K562 (cell line): ENCODE measurements around the gene HIRIP3. TPM values are rescaled to one million over a fixed set of nuclear protein-coding genes. Genes with fewer than 3 reads are reported as not detected.

Experiments
- ATAC-seq: fragments of 200-7000 bp; cut with Tn5 transposase; 3 replicates; pipeline ENCODE4 v1.9.1; 2020; ENCODE audit warnings: moderate library complexity
- BruUV-seq: library from RNA; stranded (reverse); fragments of 400-500 nt; replicated peaks from 2 replicates; lab custom pipeline; 2021; lab: Mats Ljungman, UMichigan
- CTCF ChIA-PET: fragments of 300-600 bp; formaldehyde crosslinking; extraction: SDS; loops from one replicate; lab custom pipeline; 2021; ENCODE audit warnings: low intra/inter-chr PET ratio; lab: Yijun Ruan, JAX
- POLR2A ChIA-PET: fragments of 300-600, 350-650 bp; sonication (Branson Sonifier 250); formaldehyde crosslinking; extraction: SDS; loops from one replicate; lab custom pipeline; 2021; ENCODE audit warnings: antibody characterized with exemption, inconsistent platforms; lab: Yijun Ruan, JAX
- DNase-seq, 4 experiments: peaks; one replicate each; pipeline versions ENCODE4 v3.0.0 to v3.0.0-alpha.2; 2011 to 2018; ENCODE audit warnings: low spot score in 3 of 4, mixed read lengths in 3 of 4; ENCODE audit errors: extremely low read depth in 1 of 4
- FAIRE-seq: peaks from 2 replicates; lab custom pipeline; 2011; peaks lifted over from hg19 to GRCh38; lab: Jason Lieb, UNC
- H2AFZ ChIP-seq: 2 replicates; pipeline ENCODE4 v1.6.0; 2011; ENCODE audit warnings: low read depth, low read length, control low read depth, inconsistent platforms
- H3K27ac ChIP-seq: fragments of 200-600 bp; 3 replicates; pipeline ENCODE4 v1.8.0; 2011; ENCODE audit warnings: low read depth, mild to moderate bottlenecking, control low read depth, inconsistent platforms, low read length, moderate library complexity, mixed read lengths; ENCODE audit errors: extremely low read depth
- H3K27me3 ChIP-seq, 2 experiments: fragments of 300-600 bp in 1 of 2; 2 replicates in 1 of 2; 3 replicates in 1 of 2; pipeline versions ENCODE4 v1.6.0 to v1.8.0; 2011; ENCODE audit warnings: inconsistent platforms in 2 of 2, low read length in 2 of 2, mild to moderate bottlenecking in 1 of 2, mixed read lengths in 1 of 2, moderate library complexity in 1 of 2; ENCODE audit not compliant: control insufficient read depth in 2 of 2, insufficient read depth in 2 of 2
- H3K36me3 ChIP-seq: fragments of 300-600 bp; 3 replicates; pipeline ENCODE4 v1.8.0; 2011; ENCODE audit warnings: mild to moderate bottlenecking, low read length, inconsistent platforms; ENCODE audit not compliant: control insufficient read depth, insufficient read depth
- H3K4me1 ChIP-seq, 2 experiments: fragments of 200-600 bp in 1 of 2; replicated peaks in 1 of 2; 2 replicates in 1 of 2; 3 replicates in 1 of 2; pipeline versions ENCODE4 v1.5.1 to v1.8.0; 2011; ENCODE audit warnings: inconsistent platforms in 2 of 2, low read length in 2 of 2, mild to moderate bottlenecking in 1 of 2, mixed read lengths in 1 of 2, moderate library complexity in 1 of 2; ENCODE audit not compliant: control insufficient read depth in 2 of 2, insufficient read depth in 2 of 2
- H3K4me2 ChIP-seq: 2 replicates; pipeline ENCODE4 v1.6.1; 2011; ENCODE audit warnings: low read length, control low read depth, inconsistent platforms, mixed read lengths; ENCODE audit not compliant: insufficient read depth
- H3K4me3 ChIP-seq: fragments of 200-600 bp; sonication (generic), shearing (Covaris generic); 2 replicates; pipeline ENCODE4 v1.5.1; 2016; ENCODE audit warnings: control low read depth, inconsistent platforms
- H3K79me2 ChIP-seq: fragments of 200-600 bp; 3 replicates; pipeline ENCODE4 v1.8.0; 2011; ENCODE audit warnings: low read length, inconsistent platforms; ENCODE audit not compliant: control insufficient read depth, insufficient read depth
- H3K9ac ChIP-seq, 2 experiments: 2 replicates each; pipeline versions ENCODE4 v1.6.0 to v1.6.1; 2011; ENCODE audit warnings: low read depth in 2 of 2, low read length in 2 of 2, control low read depth in 1 of 2, inconsistent platforms in 1 of 2, mild to moderate bottlenecking in 1 of 2, mixed read lengths in 1 of 2; ENCODE audit not compliant: insufficient read depth in 1 of 2
- H3K9me1 ChIP-seq: one replicate; pipeline ENCODE4 v1.6.0; 2011; ENCODE audit warnings: inconsistent platforms, mild to moderate bottlenecking, low read length, moderate library complexity; ENCODE audit not compliant: control insufficient read depth, insufficient read depth
- H3K9me3 ChIP-seq: replicated peaks from 2 replicates; pipeline ENCODE4 v1.5.1; 2011; ENCODE audit warnings: low read depth, low read length, inconsistent platforms; ENCODE audit not compliant: control insufficient read depth, insufficient read depth
- H4K20me1 ChIP-seq: replicated peaks from 2 replicates; pipeline ENCODE4 v1.6.1; 2011; ENCODE audit warnings: low read length, inconsistent platforms, mixed read lengths; ENCODE audit not compliant: control insufficient read depth, insufficient read depth
- ETV6 ChIP-seq, 3 experiments: fragments of 150-350 bp in 1 of 3; sonication (generic) in 1 of 3; formaldehyde crosslinking in 1 of 3; IDR thresholded peaks; 2 replicates each; pipeline versions ENCODE4 v1.6.1 to v1.8.0; 2014 to 2022; ENCODE audit warnings: borderline replicate concordance in 2 of 3, low read depth in 2 of 3, antibody characterized with exemption in 1 of 3, low read length in 1 of 3, mild to moderate bottlenecking in 1 of 3, missing genetic modification reagents in 1 of 3
- HMG20B ChIP-seq: fragments of 250-450 bp; sonication (Bioruptor Pico); IDR thresholded peaks from 2 replicates; pipeline ENCODE4 v1.5.0; 2021; ENCODE audit warnings: mild to moderate bottlenecking
- MBD2 ChIP-seq: sonication (generic); IDR thresholded peaks from 2 replicates; pipeline ENCODE4 v1.6.1; 2016; ENCODE audit warnings: low read depth, borderline replicate concordance
- POLR2G ChIP-seq: fragments of 200-400 bp; formaldehyde crosslinking; IDR thresholded peaks from 2 replicates; pipeline ENCODE4 v1.6.1; 2017; ENCODE audit warnings: low read depth, mild to moderate bottlenecking, antibody characterized with exemption, low read length, moderate library complexity
- POU5F1 ChIP-seq: fragments of 150-350 bp; IDR thresholded peaks from 2 replicates; pipeline ENCODE4 v1.6.1; 2014; ENCODE audit warnings: borderline replicate concordance, low read length, low read depth, mild to moderate bottlenecking; ENCODE audit not compliant: partially characterized antibody
- WGBS: fragments of 100-300 bp; shearing (Covaris generic); methylation state at CpG from one replicate; pipeline ENCODE4 v1.1.6; 2016; ENCODE audit warnings: low coverage, mixed read lengths; ENCODE audit not compliant: insufficient coverage; ENCODE audit errors: missing lambda C conversion rate; 5-methylcytosine and 5-hydroxymethylcytosine counted together
- in situ Hi-C: fragments of 300-500 bp; cut with MboI; formaldehyde crosslinking; loops from 4 replicates; pipeline ENCODE4 v1.15.0; 2018; ENCODE audit warnings: inconsistent platforms, mixed read lengths
- intact Hi-C: fragments of 100-400 bp; cut with micrococcal nuclease; formaldehyde crosslinking; loops from 2 replicates; pipeline ENCODE4 v1.14.2; 2022
- polyA plus RNA-seq, 8 experiments: library from polyadenylated mRNA; depleted of rRNA in 4 of 8; stranded (reverse) in 5 of 8; unstranded in 3 of 8; fragments of >200 nt; fragmentation: Nextera tagmentation in 2 of 8; fragmentation: Illumina TruSeq in 1 of 8; extraction: Ambion mirVana in 2 of 8; extraction: Trizol in 1 of 8; gene quantifications; 2 replicates each; pipeline versions ENCODE4 v1.2.1 to v1.2.3, GENCODE V29; 2011 to 2014; ENCODE audit warnings: inconsistent platforms in 1 of 8, missing spikeins in 1 of 8
- total RNA-seq, 7 experiments: library from RNA; depleted of rRNA in 6 of 7; stranded (reverse); fragments of >200 nt in 6 of 7; fragmentation: Illumina TruSeq in 2 of 7; extraction: Trizol in 2 of 7; gene quantifications; 2 replicates each; pipeline versions ENCODE4 v1.2.1 to v1.2.3, GENCODE V29; 2011 to 2021; ENCODE audit warnings: low replicate concordance in 1 of 7

The HIRIP3 gene
- total and polyA plus RNA-seq, 9 of the 15 experiments (the other 6 are each of a cell fraction or from before 2014, with no cell fraction given) = 3.3 to 38.2 (median 18.2) TPM

DNA sequence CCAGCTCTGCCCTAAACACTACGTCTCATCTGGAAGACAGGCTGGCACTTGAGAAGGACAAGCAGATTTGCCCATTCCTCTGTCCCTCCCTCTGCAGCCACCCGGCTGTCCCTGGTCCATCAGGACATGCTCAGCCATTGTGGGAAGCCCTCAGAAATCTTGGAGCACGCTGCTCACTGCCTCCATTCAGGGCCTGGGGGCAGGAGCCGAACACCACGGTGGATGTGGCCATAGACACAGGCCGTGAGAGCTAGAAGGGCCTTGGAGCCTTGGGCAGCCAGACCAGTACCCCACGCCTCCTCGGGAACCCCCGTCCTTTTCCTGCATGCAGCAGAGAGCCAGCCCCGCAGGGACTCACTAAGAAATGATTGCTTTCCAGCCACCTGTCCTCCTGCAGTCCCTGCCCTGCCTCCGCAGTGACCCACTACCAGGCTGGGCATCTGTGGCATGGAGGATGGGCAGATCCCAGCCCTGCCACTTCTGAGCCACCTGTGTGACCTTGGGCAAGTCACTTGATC lies 12.0 kb upstream of the HIRIP3 start:
- Histone ChIP-seq H3K4me3 (no peak overlapping the region), H3K27ac (no peak overlapping the region), H3K79me2 (no peaks in the 10 kb centered on the region), H3K9me1 (no peaks in the 10 kb centered on the region), H3K27me3 (peaks cover 0 to 9% of the 10 kb centered on the region in 2 experiments; a peak in 3 of 5 replicates), H3K4me2 (no peak overlapping the region), H2AFZ (no peak overlapping the region), H4K20me1 (peaks cover 5% of the 10 kb centered on the region; the same call in 1 of the 2 replicates), H3K9me3 (no peaks in the 10 kb centered on the region), H3K36me3 (peaks cover 9% of the 10 kb centered on the region; the same call in 1 of the 3 replicates), H3K9ac (no peak overlapping the region), H3K4me1 (peaks cover 0 to 77% of the 10 kb centered on the region in 2 experiments; a peak in 2 of 5 replicates)
- WGBS = 38% methylated on average over 11 of the region's 11 CpGs
- no TSS peak for BruUV-seq
- ChIA-PET POLR2A (interaction anchor here (0.6 to 0.9 kb wide), 3 partner anchors 64 to 305 kb away, joined by 3 to 4 read pairs (median 3); no protein-coding TSS in a partner anchor), CTCF (no interaction called here)
- DNase-seq (no peak), ATAC-seq (no peak), FAIRE-seq (no peak)
- in situ Hi-C loops = no loop called here
- intact Hi-C loops = loop anchor here (5.0 kb wide), 1 partner anchor 145 kb away; the partner anchor contains the start of gene CDIPT
- TF ChIP-seq MBD2 = no peak
- peak; percentile 32; the same call in 1 of the 2 replicates for TF ChIP-seq POLR2G

DNA sequence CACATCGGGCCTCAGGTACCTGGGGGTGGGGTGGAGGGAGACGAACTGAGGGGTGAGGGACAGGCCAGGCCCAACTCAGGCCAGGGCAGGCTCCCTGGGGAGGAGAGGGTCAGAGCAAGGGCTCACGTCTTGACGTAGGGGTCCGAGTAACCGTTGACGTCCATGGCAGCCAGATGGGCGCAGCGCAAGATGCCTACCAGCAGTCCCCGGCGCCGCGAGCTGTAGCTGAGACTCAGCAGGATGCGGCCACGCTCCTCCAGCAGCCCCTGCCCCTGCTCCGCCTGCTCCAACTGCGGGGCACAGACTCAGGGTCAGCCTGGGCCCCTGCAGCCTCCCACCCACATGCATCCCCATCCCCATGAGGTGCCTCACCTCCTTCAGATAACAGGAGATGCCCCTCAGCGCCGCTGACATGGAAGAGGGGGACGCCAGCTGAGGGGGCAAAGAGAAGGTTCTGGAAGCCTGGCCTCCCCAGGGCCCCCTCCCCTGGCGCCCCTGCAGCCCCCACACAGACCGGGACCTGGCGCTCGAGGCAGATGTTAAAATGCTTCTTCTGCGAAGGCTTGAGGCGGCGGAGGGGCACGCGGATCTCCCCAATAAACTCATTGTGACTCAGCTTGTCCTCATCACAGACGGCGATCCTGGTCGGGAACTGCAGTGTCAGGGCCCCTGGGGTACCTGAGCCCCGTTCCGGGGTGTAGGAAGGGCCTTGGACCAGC lies 11.4 kb upstream of the HIRIP3 start:
- no peak for TF ChIP-seq ETV6 (IDR thresholded peaks at IDR 0.05; ENCODE audit: borderline replicate concordance in 1 of 2, low read depth in 2 of 2, low read length in 1 of 2)
- TF ChIP-seq ETV6 (CRISPR knock-in tag; IDR thresholded peaks at IDR 0.05; ENCODE audit: borderline replicate concordance) = no peak
- TF ChIP-seq POLR2G = peak; percentile 51
- TF ChIP-seq HMG20B (CRISPR knock-in tag) = no peak
- TF ChIP-seq POU5F1 = no peak
- TF ChIP-seq, all 486 proteins: peak for 1
- Histone ChIP-seq H3K79me2 (no peaks in the 10 kb centered on the region), H3K4me3 (no peak overlapping the region), H3K9me3 (no peaks in the 10 kb centered on the region), H3K9ac (no peak overlapping the region; a peak in 1 of 4 replicates), H2AFZ (no peak overlapping the region), H3K9me1 (no peaks in the 10 kb centered on the region), H3K4me1 (peaks cover 0 to 72% of the 10 kb centered on the region in 2 experiments; a peak in 2 of 5 replicates), H3K27me3 (peaks cover 0 to 9% of the 10 kb centered on the region in 2 experiments; a peak in 3 of 5 replicates), H3K4me2 (no peak overlapping the region), H4K20me1 (peaks cover 5% of the 10 kb centered on the region; the same call in 1 of the 2 replicates), H3K27ac (no peak overlapping the region), H3K36me3 (peaks cover 9% of the 10 kb centered on the region; the same call in 1 of the 3 replicates)
- DNase-seq = no peak
- FAIRE-seq = no peak
- POLR2A ChIA-PET = interaction anchor here (0.8 to 0.9 kb wide), 2 partner anchors 64 to 304 kb away, joined by 3 read pairs; no protein-coding TSS in a partner anchor
- in situ Hi-C loops = no loop called here
- CTCF ChIA-PET = no interaction called here
- BruUV-seq = no TSS peak
- intact Hi-C loops = loop anchor here (5.0 kb wide), 1 partner anchor 145 kb away; the partner anchor contains the start of gene CDIPT
- WGBS = 74% methylated on average over 29 of the region's 34 CpGs
- no peak for ATAC-seq
